Hindlimb muscle (tissue), 1 donor: Measurements from ENCODE around the gene TRNP1. TPM values are rescaled to one million over a fixed set of nuclear protein-coding genes. Genes with fewer than 3 reads are reported as not detected.
A peak's percentile ranks its signal among the peaks of the same experiment; 100 is the strongest.
"Not testable (repeated sequence)": the region's sequence is repeated elsewhere in the genome, so short reads cannot be mapped to it uniquely, and the experiment has no call there.

Source experiments
- DNase-seq: peaks from one replicate; pipeline ENCODE4 v3.0.0-alpha.2; 2013
- polyA plus RNA-seq: library from polyadenylated mRNA; unstranded; fragments of 120-200 nt; gene quantifications from one replicate; pipeline ENCODE4 v1.2.1, GENCODE V29; 2013; ENCODE audit not compliant: insufficient read length

TRNP1 gene, protein sequence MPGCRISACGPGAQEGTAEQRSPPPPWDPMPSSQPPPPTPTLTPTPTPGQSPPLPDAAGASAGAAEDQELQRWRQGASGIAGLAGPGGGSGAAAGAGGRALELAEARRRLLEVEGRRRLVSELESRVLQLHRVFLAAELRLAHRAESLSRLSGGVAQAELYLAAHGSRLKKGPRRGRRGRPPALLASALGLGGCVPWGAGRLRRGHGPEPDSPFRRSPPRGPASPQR
- 1.2 TPM for polyA plus RNA-seq

DNA sequence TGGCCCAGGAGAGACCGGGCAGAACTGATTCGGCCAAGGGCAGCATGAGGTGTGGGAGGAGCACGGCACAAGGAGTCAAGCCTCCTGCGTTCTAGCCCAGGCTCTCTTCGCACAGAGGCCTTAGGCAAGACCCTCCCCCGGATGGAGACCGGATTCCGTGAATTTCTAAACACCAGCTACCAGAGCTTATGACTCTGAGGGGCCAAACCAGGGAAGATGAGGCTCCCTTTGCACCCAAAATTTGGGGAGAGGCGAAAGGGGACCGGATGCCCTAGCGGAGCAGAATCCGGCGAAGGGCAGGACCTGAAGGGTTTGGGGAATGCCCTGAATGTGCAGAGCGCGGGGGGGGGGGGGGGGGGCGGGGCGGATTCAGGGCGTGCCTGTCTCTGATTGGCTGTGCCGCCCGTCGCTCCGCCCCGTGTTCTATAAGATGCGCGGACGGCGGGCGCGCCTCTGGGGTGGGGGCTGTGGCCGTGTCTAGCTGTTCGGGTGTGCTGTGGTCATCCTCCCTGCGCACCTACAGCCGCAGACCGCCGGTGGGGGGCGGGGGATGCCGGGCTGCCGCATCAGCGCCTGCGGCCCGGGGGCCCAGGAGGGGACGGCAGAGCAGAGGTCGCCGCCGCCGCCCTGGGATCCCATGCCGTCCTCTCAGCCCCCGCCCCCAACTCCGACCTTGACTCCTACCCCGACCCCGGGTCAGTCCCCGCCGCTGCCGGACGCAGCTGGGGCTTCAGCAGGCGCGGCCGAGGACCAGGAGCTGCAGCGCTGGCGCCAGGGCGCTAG lies at the start of gene TRNP1:
Gene TRNP1 (plus strand): TSS at position 456 of the 783 bp plus-strand sequence. CDS start 95 bp downstream, at position 551.
- peak; percentile 68 for DNase-seq

GRCh38 chr1:26945138-26945537 lies 48.4 kb upstream of the TRNP1 start:
- no peak for DNase-seq

DNA sequence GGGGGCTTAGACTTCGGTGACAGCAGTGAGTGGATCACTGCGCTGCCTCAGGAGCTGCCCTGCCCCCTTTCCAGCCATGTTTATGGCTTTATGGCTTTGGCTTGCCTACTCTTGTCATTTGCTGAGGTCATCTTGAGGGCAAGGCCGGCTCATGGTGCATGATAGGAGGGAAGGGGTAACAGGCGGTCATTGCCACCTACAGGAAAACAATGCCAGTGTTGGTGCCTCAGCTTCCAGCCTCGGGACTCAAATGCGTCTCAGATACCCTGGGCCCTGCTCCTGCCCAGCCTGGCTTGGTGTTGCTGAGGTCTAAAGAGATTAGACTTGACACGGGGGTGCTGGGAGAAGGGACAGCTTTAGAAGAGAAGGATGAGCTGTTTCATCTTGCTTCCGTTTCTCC lies 47.8 kb upstream of the TRNP1 start:
- no peak for DNase-seq

GRCh38 chr1:26946270-26946669 lies 47.2 kb upstream of the TRNP1 start:
- DNase-seq, result no peak

DNA sequence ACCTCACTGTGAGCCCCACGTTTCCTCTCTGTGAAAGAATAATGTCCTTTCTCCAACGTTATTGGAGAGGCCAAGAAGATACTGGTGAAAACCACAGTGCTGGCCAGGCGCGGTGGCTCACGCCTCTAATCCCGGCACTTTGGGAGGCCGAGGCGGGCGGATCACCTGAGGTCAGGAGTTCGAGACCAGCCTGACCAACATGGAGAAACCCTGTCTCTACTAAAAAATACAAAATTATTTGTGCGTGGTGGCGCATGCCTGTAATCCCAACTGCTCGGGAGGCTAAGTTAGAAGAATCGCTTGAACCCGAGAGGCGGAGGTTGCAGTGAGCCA lies 44.8 kb upstream of the TRNP1 start:
- DNase-seq, result not testable (repeated sequence)

DNA sequence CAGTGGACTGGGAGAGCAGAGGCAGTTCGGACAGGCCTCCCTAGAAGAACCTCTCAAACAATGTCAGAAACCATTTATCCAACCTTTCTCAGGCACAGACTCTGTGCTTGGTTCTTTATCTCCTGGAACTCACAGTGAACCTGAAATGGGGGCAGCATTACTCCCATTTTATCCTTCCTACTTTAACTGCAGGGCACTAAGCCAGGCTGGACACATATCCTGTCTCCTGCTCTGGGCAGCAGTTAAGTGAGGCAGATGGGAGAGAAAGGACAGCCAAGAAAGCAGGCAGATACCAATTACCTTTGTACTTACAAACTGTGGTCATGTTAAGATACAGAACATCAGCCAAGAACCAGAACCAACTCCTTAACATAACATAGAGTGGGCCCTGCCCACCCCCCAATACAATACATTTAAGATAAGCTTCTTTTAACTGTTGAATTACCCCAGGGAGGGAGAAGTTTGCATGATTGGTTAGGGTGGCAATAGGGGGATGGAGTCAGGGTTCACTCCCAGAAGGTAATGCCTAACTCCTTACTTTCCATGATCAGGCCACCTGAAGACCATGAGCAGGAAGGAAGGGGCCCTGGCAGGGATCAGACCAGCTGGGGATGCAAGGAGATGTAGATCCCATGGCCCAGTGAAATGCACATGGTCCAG lies 44.1 kb upstream of the TRNP1 start:
- no peak for DNase-seq

GRCh38 chr1:26949926-26950319 lies 43.6 kb upstream of the TRNP1 start:
- no peak for DNase-seq

GRCh38 chr1:26950602-26951001 lies 42.9 kb upstream of the TRNP1 start:
- no peak for DNase-seq

GRCh38 chr1:26951216-26951615 lies 42.3 kb upstream of the TRNP1 start:
- no peak for DNase-seq

DNA sequence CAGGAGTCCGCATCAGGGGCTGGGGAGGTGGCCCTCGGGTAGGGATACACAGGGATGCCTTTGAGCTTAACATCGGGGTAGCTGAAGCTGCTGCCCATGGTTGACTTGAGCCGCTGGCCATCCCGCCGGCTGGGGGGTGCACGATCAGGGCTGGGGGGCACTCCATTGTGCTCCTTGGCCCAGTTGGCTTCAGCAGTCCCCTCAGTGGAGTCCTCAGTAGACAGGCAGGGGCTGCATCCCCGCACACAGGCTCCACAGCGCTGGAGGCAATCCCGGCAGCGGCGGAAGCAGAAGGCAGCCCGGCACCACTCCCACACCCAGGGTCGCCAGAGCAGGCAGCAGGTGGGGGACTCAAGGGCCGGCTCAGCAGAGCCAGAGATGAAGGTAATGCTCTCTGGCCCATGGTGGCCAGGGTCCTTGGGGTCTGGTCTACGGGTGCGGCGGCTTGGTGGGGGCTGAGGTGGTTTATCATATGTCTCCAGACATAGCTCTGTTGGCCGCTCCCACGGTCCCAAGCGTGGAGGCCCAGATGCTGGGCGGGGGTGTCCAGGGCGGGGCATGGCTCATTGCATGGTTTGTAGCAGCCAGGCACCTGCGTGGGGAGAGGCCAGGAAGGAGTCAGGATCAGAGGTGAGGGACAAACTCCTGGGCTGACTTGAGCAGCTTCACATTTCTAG lies 41.5 kb upstream of the TRNP1 start:
- DNase-seq, result no peak

GRCh38 chr1:26953374-26953773 lies 40.1 kb upstream of the TRNP1 start:
- no peak for DNase-seq

GRCh38 chr1:26956321-26956720 lies 37.2 kb upstream of the TRNP1 start:
- DNase-seq, result no peak

DNA sequence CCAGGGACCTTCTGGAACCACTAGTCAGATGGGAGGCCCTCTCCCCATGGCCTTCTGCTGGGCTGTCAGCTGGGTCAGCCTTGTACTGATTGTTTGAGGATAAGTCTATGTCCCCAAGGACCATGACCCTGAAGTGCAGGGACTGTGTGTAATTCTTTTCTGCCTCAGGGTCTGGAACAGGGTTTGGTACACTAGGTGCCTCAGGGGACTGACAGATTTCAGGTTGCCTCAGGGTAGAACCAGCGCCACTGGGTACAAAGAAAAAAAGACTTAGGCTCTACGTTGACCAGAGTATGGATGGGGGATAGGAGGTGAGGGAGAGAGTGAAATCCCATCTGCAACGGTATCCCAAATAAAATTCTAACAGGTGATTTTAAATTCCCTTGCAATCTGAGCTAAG lies 36.2 kb upstream of the TRNP1 start:
- DNase-seq, result no peak

- no peak for DNase-seq
Measured at GRCh38 chr1:26959270-26959669, 34.2 kb upstream of the TRNP1 start.

DNA sequence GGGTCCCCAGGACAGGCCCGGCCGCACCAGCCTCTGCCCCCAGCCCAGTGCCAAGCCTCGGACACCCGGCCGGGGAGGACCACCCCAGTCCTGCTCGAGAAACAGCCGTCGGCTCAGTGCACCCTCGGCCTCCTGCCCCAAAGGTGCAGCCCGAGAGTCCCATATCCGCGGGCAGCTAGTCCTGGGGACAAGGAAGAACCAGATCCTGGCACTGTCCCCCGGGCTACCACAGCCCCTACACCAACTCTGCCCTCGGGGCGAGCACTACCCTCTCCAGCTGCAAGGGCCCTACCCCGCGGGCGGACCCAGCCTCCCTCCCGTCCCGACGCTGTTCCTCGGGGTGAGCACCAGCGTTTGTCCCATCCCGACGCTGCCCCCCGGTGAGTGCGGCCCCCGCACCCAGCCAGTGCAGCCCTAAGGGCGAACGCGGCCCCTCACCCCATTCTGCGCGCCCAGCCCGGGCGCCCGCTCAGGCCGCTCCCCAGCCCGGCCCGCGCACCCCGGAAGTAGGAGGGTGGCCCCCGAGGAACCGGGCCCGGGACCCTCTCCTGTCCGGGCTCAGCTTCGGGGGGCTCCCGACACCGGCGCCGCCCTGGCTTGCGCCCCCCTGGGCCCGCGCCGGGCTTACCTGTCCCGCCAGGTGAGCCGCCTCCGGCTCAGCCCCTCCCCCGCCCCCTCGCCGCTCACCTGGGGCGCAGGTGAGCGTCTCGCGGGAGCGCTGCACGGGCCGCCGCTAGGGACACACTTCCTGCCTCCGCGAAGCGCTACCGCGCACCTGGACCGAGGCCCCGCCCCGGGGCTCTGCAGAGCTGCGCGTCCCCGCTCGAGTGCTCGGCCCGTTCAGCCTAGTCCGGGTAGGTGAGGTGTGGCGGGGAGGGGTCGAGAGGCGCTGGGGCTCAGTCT lies 33.5 kb upstream of the TRNP1 start, which contains the start of gene KDF1:
Gene KDF1 (minus strand): TSS at position 747 of the 903 bp plus-strand sequence. CDS start 8,088 bp downstream, outside the sequence.
- DNase-seq, result no peak

GRCh38 chr1:26960625-26960966 lies 32.9 kb upstream of the TRNP1 start:
- DNase-seq, result no peak

- DNase-seq, result no peak
Measured at GRCh38 chr1:26961826-26962225, 31.7 kb upstream of the TRNP1 start.

- DNase-seq, result no peak
Measured at GRCh38 chr1:26965213-26965612, 28.3 kb upstream of the TRNP1 start.

DNA sequence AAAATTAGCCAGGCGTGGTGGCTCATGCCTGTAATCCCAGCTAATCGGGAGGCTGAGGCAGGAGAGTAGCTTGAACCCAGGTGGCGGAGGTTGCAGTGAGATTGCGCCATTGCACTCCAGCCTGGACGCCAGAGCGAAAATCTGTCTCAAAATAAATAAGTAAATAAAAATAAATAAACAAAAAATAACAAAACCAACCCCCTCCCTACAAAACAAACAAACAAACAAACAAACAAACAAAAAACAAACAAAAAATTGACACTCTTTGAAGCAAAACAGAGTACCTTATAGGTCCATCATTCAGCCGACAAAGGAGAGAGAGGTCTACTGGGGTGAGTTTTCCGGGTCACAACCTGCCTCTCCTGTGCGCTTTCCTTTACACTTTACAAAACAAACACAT lies 27.9 kb upstream of the TRNP1 start:
- no peak for DNase-seq

DNA sequence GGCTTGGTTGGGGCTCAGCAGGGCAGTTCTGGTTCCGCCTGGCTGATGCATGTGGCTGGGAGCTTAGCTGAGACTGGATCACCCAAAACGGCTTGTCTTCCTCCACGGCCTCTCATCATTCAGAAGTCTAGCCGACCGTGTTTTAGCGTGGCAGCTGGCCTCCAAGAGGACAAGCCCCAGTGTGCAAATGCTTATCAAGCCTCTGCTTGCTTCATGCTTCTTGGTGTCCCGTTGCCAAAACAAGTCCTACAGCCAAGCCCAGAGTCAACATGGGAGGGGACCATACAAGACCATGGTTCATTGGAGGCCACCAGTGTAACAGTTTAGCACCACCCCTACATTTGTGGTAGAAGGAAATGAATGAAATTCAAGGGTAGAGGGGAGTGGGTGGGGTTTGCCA lies 22.7 kb upstream of the TRNP1 start:
- DNase-seq, result no peak

DNA sequence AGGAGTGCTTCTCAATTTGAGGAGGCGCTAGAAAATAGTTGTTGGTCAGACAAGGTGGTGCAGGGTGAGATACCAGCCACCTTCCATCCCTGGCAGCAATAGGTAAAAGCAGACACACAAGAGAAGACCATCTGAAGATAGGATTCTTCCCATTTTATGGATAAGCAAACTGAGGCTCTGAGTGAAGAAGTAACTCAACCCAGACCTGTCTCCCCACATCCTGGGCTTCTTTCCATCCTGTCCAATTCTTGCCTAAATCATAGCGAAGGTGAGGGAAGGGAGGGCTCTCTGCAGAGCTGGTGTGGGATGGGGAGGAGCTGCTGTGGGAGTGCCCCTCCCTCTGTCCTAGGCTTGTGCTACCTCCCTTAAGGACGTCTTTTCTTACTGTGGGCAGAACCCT lies 21.9 kb upstream of the TRNP1 start:
- no peak for DNase-seq

- no peak for DNase-seq
Measured at GRCh38 chr1:26972390-26972789, 21.1 kb upstream of the TRNP1 start.
